NT2/D1 (cell line): ENCODE measurements around the gene SLC38A10.

Experiments used
- SUZ12 ChIP-seq: IDR thresholded peaks from 2 replicates; pipeline ENCODE4 v1.6.1; 2011; ENCODE audit not compliant: insufficient read length, insufficient read depth; ENCODE audit errors: extremely low read depth
- ZNF274 ChIP-seq: IDR thresholded peaks from 2 replicates; pipeline ENCODE4 v1.6.1; 2011; ENCODE audit warnings: mild to moderate bottlenecking, low read depth, low read length

- no peak for TF ChIP-seq ZNF274
- TF ChIP-seq SUZ12 = no peak
Measured at GRCh38 chr17:81323411-81323868, 28.3 kb upstream of the SLC38A10 start.
